ENCODE measurements around the gene FBXO11.

Gene FBXO11

DNA sequence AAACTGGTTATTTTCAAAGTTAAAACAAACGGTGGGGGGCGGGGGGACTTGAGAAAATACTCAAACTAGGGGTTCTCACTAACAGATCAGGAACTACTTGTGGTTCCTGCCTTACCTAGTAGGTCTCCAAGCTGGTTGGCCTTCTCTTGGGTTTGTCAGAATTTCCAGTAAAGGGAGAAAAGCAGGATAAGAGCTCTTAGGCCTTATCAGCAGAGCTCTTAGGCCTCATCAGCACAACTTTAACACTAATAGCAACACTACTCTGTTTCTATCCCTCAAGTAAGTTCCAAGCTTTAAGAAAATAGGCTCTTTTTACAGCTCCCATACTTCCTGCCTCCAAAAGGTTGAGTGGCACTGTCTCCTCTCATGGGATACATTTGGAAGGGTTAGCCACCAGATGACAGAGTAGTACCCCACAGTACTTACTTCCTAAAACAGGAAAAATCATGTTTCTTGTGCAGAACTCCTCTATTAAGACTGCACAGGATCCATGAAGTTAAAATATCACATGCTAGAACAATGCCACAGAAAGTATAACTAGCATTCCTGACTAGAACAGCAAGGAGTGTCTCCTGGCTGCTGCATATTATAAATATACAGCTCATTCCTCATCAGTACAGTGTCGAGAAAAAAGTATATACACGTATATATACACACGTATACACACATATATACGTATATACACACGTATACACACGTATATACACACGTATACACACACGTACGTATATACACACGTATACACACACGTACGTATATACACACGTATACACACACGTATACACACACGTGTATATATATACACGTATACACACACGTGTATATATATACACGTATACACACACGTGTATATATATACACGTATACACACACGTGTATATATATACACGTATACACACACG is 6.1 kb downstream of the FBXO11 start:
- TF ChIP-seq TCF12 (IDR thresholded peaks at IDR 0.05; ENCODE audit: low read depth) (no peak), NFIC (IDR thresholded peaks at IDR 0.05) (no peak), EP300 (IDR thresholded peaks at IDR 0.05; ENCODE audit: borderline replicate concordance) (no peak), CREB1 (IDR thresholded peaks at IDR 0.05; ENCODE audit: low read depth) (no peak), FOXM1 (IDR thresholded peaks at IDR 0.05; ENCODE audit: borderline replicate concordance, low read depth) (no peak), EGR1 (IDR thresholded peaks at IDR 0.05) (no peak), YY1 (IDR thresholded peaks at IDR 0.05; ENCODE audit: low read depth) (no peak), TEAD4 (IDR thresholded peaks at IDR 0.05) (no peak), CEBPB (IDR thresholded peaks at IDR 0.05) (no peak), TAF1 (IDR thresholded peaks at IDR 0.05; ENCODE audit: low read depth) (no peak), ZBTB7A (IDR thresholded peaks at IDR 0.05; ENCODE audit: low read depth) (no peak), RAD21 (IDR thresholded peaks at IDR 0.05; ENCODE audit: low read depth) (no peak)
- TF ChIP-seq, protein P1, sequence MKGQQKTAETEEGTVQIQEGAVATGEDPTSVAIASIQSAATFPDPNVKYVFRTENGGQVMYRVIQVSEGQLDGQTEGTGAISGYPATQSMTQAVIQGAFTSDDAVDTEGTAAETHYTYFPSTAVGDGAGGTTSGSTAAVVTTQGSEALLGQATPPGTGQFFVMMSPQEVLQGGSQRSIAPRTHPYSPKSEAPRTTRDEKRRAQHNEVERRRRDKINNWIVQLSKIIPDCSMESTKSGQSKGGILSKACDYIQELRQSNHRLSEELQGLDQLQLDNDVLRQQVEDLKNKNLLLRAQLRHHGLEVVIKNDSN (IDR thresholded peaks at IDR 0.05) = no peak
- TF ChIP-seq, protein P2, sequence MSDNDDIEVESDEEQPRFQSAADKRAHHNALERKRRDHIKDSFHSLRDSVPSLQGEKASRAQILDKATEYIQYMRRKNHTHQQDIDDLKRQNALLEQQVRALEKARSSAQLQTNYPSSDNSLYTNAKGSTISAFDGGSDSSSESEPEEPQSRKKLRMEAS (IDR thresholded peaks at IDR 0.05) = no peak
- TF ChIP-seq, protein P3, sequence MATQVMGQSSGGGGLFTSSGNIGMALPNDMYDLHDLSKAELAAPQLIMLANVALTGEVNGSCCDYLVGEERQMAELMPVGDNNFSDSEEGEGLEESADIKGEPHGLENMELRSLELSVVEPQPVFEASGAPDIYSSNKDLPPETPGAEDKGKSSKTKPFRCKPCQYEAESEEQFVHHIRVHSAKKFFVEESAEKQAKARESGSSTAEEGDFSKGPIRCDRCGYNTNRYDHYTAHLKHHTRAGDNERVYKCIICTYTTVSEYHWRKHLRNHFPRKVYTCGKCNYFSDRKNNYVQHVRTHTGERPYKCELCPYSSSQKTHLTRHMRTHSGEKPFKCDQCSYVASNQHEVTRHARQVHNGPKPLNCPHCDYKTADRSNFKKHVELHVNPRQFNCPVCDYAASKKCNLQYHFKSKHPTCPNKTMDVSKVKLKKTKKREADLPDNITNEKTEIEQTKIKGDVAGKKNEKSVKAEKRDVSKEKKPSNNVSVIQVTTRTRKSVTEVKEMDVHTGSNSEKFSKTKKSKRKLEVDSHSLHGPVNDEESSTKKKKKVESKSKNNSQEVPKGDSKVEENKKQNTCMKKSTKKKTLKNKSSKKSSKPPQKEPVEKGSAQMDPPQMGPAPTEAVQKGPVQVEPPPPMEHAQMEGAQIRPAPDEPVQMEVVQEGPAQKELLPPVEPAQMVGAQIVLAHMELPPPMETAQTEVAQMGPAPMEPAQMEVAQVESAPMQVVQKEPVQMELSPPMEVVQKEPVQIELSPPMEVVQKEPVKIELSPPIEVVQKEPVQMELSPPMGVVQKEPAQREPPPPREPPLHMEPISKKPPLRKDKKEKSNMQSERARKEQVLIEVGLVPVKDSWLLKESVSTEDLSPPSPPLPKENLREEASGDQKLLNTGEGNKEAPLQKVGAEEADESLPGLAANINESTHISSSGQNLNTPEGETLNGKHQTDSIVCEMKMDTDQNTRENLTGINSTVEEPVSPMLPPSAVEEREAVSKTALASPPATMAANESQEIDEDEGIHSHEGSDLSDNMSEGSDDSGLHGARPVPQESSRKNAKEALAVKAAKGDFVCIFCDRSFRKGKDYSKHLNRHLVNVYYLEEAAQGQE (IDR thresholded peaks at IDR 0.05; ENCODE audit: low read depth) = no peak

DNA sequence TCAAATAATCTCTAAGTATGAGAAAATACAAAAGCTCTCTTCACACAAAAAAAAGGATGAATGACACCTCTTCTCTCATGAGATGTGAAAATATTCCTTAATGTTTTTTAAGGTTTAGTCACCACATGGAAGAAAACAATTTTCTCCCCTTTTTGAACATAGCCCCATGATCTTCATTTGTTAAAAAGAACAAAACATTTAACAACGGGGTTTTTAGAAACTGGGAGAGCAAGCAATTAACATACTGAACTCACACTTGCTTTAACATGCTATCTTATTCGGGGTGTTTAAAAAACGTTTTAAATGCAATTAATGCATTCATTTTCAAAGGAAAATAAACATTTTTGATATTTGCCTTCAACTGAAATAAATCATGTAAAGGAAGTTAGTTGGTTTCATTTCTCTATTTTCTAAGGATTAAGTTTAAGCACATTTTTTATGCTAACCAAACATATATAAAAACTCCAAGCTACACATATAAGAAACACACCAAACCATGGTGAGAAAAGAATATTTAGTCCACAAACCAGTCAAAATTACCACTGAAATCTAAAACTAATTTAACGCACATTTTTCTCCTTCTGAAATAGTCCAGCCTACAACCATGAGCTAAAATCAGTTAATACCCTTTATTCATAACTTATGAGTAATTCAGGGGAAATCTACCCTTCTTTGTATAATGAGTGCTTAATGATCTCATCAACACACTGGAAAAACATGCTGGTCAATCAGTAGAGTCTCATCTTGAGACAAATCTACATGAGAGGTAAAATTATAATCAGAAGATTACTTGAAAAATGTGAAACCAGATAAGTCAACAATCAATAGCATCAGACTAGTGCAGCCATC is 8.2 kb downstream of the FBXO11 start:
- TF ChIP-seq, protein P3 (IDR thresholded peaks at IDR 0.05; ENCODE audit: low read depth) = no peak
- TF ChIP-seq EP300 (IDR thresholded peaks at IDR 0.05; ENCODE audit: borderline replicate concordance) (no peak), ZBTB7A (IDR thresholded peaks at IDR 0.05; ENCODE audit: low read depth) (no peak), YY1 (IDR thresholded peaks at IDR 0.05; ENCODE audit: low read depth) (no peak), RAD21 (IDR thresholded peaks at IDR 0.05; ENCODE audit: low read depth) (no peak), TCF12 (IDR thresholded peaks at IDR 0.05; ENCODE audit: low read depth) (no peak), TAF1 (IDR thresholded peaks at IDR 0.05; ENCODE audit: low read depth) (no peak)
- TF ChIP-seq, protein P1 (IDR thresholded peaks at IDR 0.05) = no peak

DNA sequence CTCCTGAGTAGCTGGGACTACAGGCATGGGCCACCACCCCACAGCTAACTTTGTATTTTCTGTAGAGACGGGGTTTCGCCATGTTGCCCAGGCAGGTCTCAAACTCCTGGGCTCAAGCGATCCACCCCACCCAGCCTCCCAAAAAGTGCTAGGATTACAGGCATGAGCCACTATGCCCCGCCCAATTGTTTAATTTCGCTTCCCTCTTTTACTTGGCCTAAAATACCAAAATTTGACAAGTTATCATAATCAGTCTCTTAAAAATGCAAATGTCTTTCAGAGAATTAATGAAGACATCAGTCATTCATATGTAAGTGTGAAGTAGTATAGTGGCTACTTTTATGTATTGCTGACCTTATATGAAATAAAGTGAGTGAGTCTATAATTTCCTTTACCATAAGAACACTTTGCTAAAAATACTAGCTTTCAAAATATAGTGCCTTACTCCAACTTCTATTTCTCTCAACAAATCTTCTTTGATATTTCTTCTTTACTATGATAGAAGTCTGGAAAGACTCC is 9.8 kb downstream of the FBXO11 start:
- TF ChIP-seq RAD21 (IDR thresholded peaks at IDR 0.05; ENCODE audit: low read depth) (no peak), EGR1 (IDR thresholded peaks at IDR 0.05) (no peak), TCF12 (IDR thresholded peaks at IDR 0.05; ENCODE audit: low read depth) (no peak)
- TF ChIP-seq, protein P2 (IDR thresholded peaks at IDR 0.05) = no peak
- TF ChIP-seq, protein P3 (IDR thresholded peaks at IDR 0.05; ENCODE audit: low read depth) = no peak

DNA sequence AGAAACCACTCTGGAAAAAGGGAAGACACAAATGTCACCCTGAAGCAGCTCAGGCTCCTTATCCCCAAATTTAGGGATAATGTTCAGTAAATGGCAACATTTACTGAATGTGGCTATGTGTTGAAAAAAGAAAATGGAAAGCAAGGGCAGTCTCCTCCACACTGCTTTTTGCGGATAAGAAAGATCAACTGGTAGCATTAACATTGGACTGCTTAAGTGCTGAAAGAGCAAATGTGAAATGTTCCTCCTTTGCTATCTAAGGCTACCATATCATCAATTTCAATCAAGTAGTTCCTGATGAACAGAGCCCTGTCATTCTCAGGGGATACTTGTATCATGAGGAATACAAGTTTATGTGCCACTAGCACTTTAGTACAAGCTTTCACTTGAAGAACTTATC is 12.5 kb downstream of the FBXO11 start:
- TF ChIP-seq RAD21 (IDR thresholded peaks at IDR 0.05; ENCODE audit: low read depth) = no peak
- TF ChIP-seq, protein P3 (IDR thresholded peaks at IDR 0.05; ENCODE audit: low read depth) = no peak
- no peak for TF ChIP-seq ZBTB7A (IDR thresholded peaks at IDR 0.05; ENCODE audit: low read depth)
- no peak for TF ChIP-seq NFIC (IDR thresholded peaks at IDR 0.05)
- no peak for TF ChIP-seq TCF12 (IDR thresholded peaks at IDR 0.05; ENCODE audit: low read depth)
- TF ChIP-seq EGR1 (IDR thresholded peaks at IDR 0.05) = no peak
- no peak for TF ChIP-seq YY1 (IDR thresholded peaks at IDR 0.05; ENCODE audit: low read depth)
- TF ChIP-seq, protein P2 (IDR thresholded peaks at IDR 0.05) = no peak
- TF ChIP-seq, protein P1 (IDR thresholded peaks at IDR 0.05) = no peak
- no peak for TF ChIP-seq CREB1 (IDR thresholded peaks at IDR 0.05; ENCODE audit: low read depth)
- no peak for TF ChIP-seq TAF1 (IDR thresholded peaks at IDR 0.05; ENCODE audit: low read depth)
- no peak for TF ChIP-seq EP300 (IDR thresholded peaks at IDR 0.05; ENCODE audit: borderline replicate concordance)
- no peak for TF ChIP-seq FOXM1 (IDR thresholded peaks at IDR 0.05; ENCODE audit: borderline replicate concordance, low read depth)
- no peak for TF ChIP-seq TEAD4 (IDR thresholded peaks at IDR 0.05)
- no peak for TF ChIP-seq CEBPB (IDR thresholded peaks at IDR 0.05)

All from Ishikawa (cell line).